Liver (tissue), 3 donors: ENCODE results near the gene CELF4.

Experiments used
- TAF1 ChIP-seq: conservative IDR thresholded peaks from 2 replicates; pipeline ENCODE4 v1.6.1; 2016; ENCODE audit warnings: antibody characterized with exemption, mild to moderate bottlenecking
- TF ChIP-seq, protein P1 (sequence below): fragments of 150-350 bp; IDR thresholded peaks from 2 replicates; pipeline ENCODE4 v1.5.1; 2017; ENCODE audit warnings: improper control_type of control experiment, low read depth, low read length; ENCODE audit not compliant: missing input control
- donor health status: healthy.
- donor health status: healthy.

- TF ChIP-seq, protein P1, sequence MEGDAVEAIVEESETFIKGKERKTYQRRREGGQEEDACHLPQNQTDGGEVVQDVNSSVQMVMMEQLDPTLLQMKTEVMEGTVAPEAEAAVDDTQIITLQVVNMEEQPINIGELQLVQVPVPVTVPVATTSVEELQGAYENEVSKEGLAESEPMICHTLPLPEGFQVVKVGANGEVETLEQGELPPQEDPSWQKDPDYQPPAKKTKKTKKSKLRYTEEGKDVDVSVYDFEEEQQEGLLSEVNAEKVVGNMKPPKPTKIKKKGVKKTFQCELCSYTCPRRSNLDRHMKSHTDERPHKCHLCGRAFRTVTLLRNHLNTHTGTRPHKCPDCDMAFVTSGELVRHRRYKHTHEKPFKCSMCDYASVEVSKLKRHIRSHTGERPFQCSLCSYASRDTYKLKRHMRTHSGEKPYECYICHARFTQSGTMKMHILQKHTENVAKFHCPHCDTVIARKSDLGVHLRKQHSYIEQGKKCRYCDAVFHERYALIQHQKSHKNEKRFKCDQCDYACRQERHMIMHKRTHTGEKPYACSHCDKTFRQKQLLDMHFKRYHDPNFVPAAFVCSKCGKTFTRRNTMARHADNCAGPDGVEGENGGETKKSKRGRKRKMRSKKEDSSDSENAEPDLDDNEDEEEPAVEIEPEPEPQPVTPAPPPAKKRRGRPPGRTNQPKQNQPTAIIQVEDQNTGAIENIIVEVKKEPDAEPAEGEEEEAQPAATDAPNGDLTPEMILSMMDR, result no peak
- no peak for TF ChIP-seq TAF1
These were observed 256.5 kb downstream of the CELF4 start for GRCh38 chr18:37309059-37309458.
